GM21529 (cell line): ENCODE data around the gene UCP2.

Experiments
- ATAC-seq: cut with Tn5 transposase; IDR thresholded peaks from one replicate; pipeline ENCODE4 v1.9.1; 2021; ENCODE audit not compliant: unreplicated experiment

UCP2 gene

GRCh38 chr11:73982595-73982989, at the start of gene UCP2:
Gene UCP2, minus strand, starts transcription at chr11:73982843. Its CDS starts 4,465 bp downstream, at chr11:73978378.
- ATAC-seq = peak; percentile 45

- ATAC-seq = no peak
Observed at GRCh38 chr11:74030723-74031676, 48.4 kb upstream of the UCP2 start.

- ATAC-seq = no peak
Observed at GRCh38 chr11:74025467-74026166, 43.0 kb upstream of the UCP2 start.

GRCh38 chr11:74024261-74025029, 41.8 kb upstream of the UCP2 start:
- ATAC-seq = no peak

- ATAC-seq = no peak
Observed at GRCh38 chr11:74023276-74023675, 40.6 kb upstream of the UCP2 start.

GRCh38 chr11:74022546-74022945, 39.9 kb upstream of the UCP2 start:
- no peak for ATAC-seq

GRCh38 chr11:74021998-74022397, 39.4 kb upstream of the UCP2 start:
- ATAC-seq = no peak

- peak; percentile 75 for ATAC-seq
Observed at GRCh38 chr11:74020539-74020938, 37.9 kb upstream of the UCP2 start.

- peak; percentile 27 for ATAC-seq
Observed at GRCh38 chr11:74019860-74020259, 37.2 kb upstream of the UCP2 start.

GRCh38 chr11:74019104-74019738, 36.6 kb upstream of the UCP2 start:
- ATAC-seq = no peak

- no peak for ATAC-seq
Observed at GRCh38 chr11:74018331-74019005, 35.8 kb upstream of the UCP2 start.

GRCh38 chr11:74017631-74018030, 35.0 kb upstream of the UCP2 start:
- ATAC-seq = no peak

GRCh38 chr11:74015919-74016684, 33.5 kb upstream of the UCP2 start:
- ATAC-seq = no peak

GRCh38 chr11:74014880-74015279, 32.2 kb upstream of the UCP2 start:
- ATAC-seq = no peak

- ATAC-seq = no peak
Observed at GRCh38 chr11:74013141-74013540, 30.5 kb upstream of the UCP2 start.

GRCh38 chr11:74012074-74012809, 29.6 kb upstream of the UCP2 start:
- no peak for ATAC-seq

- peak; percentile 78 for ATAC-seq
Observed at GRCh38 chr11:74011360-74012073, 28.9 kb upstream of the UCP2 start.
